ENCODE measurements around the gene NMD3.
"Not testable (repeated sequence)": the region's sequence is repeated elsewhere in the genome, so short reads cannot be mapped to it uniquely, and the experiment has no call there.

NMD3 gene

DNA sequence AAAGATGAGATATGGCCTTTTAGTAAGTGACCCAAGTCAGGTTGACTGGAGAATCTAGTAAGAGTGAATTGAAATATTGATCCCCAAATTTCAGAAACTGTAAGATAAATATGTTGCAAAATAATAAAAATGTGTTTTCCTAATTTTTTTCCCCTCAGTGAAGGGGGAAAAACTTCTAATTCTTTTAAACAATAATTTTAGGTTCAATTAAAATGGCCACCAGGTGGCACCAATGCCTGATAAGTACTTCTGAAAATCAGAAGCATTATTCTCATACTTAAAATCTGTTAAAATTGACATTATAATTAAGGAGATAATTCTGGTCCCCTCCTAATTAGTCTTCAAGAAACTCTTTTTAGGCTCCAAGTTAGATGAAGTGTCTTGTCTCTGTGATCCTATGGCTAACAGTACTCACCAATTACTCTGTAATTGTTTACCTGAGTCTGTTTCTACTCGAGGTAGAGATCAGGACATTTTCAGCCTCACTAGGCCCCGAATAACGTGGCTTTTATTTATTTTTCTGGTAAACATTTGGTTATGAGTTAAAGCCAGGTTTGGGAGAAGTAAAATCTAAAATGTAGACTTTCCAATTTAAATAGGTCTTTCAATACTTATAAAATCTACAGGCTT is 52.6 kb downstream of the NMD3 start:
- H3K27me3 ChIP-seq (ENCODE audit: control insufficient read depth in 1 of 2, insufficient read depth in 2 of 2, low read length in 2 of 2), result no peaks in the 10 kb centered on the region

DNA sequence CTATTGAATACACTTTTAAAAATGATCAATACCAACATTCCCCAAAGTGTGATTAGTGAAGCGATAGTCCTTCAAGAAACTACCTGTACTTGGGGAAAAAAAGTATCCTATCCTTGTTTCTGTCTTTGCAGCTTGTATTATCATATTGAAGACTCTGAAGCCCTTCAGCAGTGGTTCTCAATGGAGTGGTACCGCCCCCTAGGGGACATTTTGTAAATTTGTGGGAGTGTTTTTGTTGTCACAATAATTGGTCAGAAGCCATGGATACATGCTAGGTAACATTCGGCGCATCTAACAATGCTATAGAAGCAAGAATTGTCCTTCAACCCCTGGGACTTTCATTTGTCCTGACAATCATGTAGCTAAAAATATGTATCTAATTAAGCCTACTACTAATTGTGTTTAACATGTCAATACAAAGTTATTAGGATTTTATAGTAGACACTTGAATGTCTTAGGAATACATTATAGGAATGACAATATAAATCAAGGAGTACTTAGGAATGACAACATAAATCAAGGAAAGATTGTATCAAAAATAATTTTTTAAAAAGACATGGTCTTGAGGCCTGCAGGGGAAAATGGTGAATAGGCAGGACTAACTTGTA is 53.7 kb downstream of the NMD3 start:
- H3K9me3 ChIP-seq (ENCODE audit: control insufficient read depth in 1 of 2, low read length in 2 of 2), result peaks cover 2 to 14% of the 10 kb centered on the region in 2 donors
- H3K4me1 ChIP-seq (ENCODE audit: control insufficient read depth in 1 of 2, insufficient read depth in 2 of 2, low read length in 2 of 2), result peaks cover 0 to 6% of the 10 kb centered on the region in 2 donors
- no peaks in the 10 kb centered on the region for H3K36me3 ChIP-seq (ENCODE audit: control insufficient read depth in 1 of 2, insufficient read depth in 2 of 2, low read length in 2 of 2)
- no peak overlapping the region for H3K27ac ChIP-seq (ENCODE audit: low read depth, low read length)
- H3K27me3 ChIP-seq (ENCODE audit: control insufficient read depth in 1 of 2, insufficient read depth in 2 of 2, low read length in 2 of 2), result no peaks in the 10 kb centered on the region
- no peak overlapping the region for H3K9ac ChIP-seq (ENCODE audit: low read depth in 1 of 2, low read length in 2 of 2)
- H3K4me3 ChIP-seq (ENCODE audit: low read depth in 1 of 2, low read length in 2 of 2), result no peak overlapping the region

More for the DNA sequence above, 52.6 kb downstream of the NMD3 start:
- Histone ChIP-seq H3K9me3 (ENCODE audit: control insufficient read depth in 1 of 2, low read length in 2 of 2) (peaks cover 2 to 9% of the 10 kb centered on the region in 2 donors), H3K9ac (ENCODE audit: low read depth in 1 of 2, low read length in 2 of 2) (no peak overlapping the region), H3K4me3 (ENCODE audit: low read depth in 1 of 2, low read length in 2 of 2) (no peak overlapping the region), H3K36me3 (ENCODE audit: control insufficient read depth in 1 of 2, insufficient read depth in 2 of 2, low read length in 2 of 2) (no peaks in the 10 kb centered on the region), H3K4me1 (ENCODE audit: control insufficient read depth in 1 of 2, insufficient read depth in 2 of 2, low read length in 2 of 2) (peaks cover 0 to 6% of the 10 kb centered on the region in 2 donors), H3K27ac (ENCODE audit: low read depth, low read length) (no peak overlapping the region)

DNA sequence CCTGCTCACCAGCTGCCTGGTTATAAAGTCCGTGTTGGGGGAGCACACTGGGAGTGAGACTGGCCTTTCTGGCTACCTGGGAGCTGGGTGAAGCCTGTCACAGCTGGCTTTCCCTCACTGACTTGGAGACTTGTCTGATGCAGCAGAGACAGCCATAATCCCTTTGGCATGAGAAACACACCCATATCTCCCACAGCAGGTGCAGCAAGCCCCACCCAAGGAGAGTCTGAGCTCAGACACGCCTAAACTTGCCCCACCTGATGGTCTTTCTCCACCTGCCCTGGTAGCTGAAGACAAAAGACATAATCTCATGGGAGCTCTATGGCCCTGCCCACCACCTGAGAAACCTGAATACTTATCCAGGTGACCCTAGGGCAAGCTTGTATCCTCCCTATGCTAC is 54.8 kb downstream of the NMD3 start:
- Histone ChIP-seq H3K9me3 (ENCODE audit: control insufficient read depth in 1 of 2, low read length in 2 of 2) (peaks cover 2 to 14% of the 10 kb centered on the region in 2 donors), H3K27me3 (ENCODE audit: control insufficient read depth in 1 of 2, insufficient read depth in 2 of 2, low read length in 2 of 2) (no peaks in the 10 kb centered on the region), H3K9ac (ENCODE audit: low read depth in 1 of 2, low read length in 2 of 2) (no peak overlapping the region), H3K4me3 (ENCODE audit: low read depth in 1 of 2, low read length in 2 of 2) (no peak overlapping the region), H3K4me1 (ENCODE audit: control insufficient read depth in 1 of 2, insufficient read depth in 2 of 2, low read length in 2 of 2) (peaks cover 0 to 6% of the 10 kb centered on the region in 2 donors), H3K27ac (ENCODE audit: low read depth, low read length) (no peak overlapping the region), H3K36me3 (ENCODE audit: control insufficient read depth in 1 of 2, insufficient read depth in 2 of 2, low read length in 2 of 2) (no peaks in the 10 kb centered on the region)

DNA sequence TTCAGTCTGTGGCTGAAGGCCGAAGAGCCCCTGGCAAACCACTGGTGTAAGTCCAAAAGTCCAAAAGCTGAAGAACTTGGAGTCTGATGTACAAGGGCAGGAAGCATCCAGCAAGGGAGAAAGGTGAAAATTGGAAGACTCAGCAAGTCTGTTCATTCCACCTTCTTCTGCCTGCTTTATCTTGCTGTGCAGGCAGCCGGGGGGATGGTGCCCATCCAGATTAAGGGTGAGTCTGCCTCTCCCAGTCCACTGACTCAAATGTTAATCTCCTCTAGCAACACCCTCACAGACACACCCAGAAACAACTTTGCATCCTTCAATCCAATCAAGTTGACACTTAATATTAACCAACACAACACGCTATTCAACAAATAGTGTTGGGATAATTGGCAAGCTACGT is 61.3 kb downstream of the NMD3 start:
- not testable (repeated sequence) for H3K4me1 ChIP-seq (ENCODE audit: control insufficient read depth in 1 of 2, insufficient read depth in 2 of 2, low read length in 2 of 2); H3K36me3 ChIP-seq (ENCODE audit: control insufficient read depth in 1 of 2, insufficient read depth in 2 of 2, low read length in 2 of 2); H3K9ac ChIP-seq (ENCODE audit: low read depth in 1 of 2, low read length in 2 of 2); H3K27me3 ChIP-seq (ENCODE audit: control insufficient read depth in 1 of 2, insufficient read depth in 2 of 2, low read length in 2 of 2); H3K4me3 ChIP-seq (ENCODE audit: low read depth in 1 of 2, low read length in 2 of 2); H3K27ac ChIP-seq (ENCODE audit: low read depth, low read length)
- peaks cover 4 to 14% of the 10 kb centered on the region in 2 donors for H3K9me3 ChIP-seq (ENCODE audit: control insufficient read depth in 1 of 2, low read length in 2 of 2)

DNA sequence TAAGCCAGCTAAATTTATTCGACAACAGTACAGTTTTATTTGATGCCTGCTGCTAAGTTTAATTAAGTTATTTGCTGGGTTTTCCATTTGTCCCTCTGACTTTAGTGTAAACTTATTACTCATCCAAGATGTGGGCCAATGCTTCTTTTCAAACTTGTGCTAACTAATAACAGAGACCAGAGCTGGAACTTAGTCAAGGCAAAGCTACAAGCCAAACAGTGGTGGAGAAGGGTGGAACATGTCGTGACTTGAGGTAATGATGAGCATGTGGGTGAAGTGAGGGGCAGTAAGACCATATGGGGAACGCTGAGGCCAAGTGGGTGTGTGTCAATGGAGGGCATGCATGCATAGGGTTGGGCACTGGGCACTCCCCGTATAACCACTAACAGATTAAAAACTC is 63.9 kb downstream of the NMD3 start:
- no peaks in the 10 kb centered on the region for H3K27me3 ChIP-seq (ENCODE audit: control insufficient read depth in 1 of 2, insufficient read depth in 2 of 2, low read length in 2 of 2)
- H3K9me3 ChIP-seq (ENCODE audit: control insufficient read depth in 1 of 2, low read length in 2 of 2), result peaks cover 0 to 2% of the 10 kb centered on the region in 2 donors
- no peak overlapping the region for H3K27ac ChIP-seq (ENCODE audit: low read depth, low read length)
- no peaks in the 10 kb centered on the region for H3K36me3 ChIP-seq (ENCODE audit: control insufficient read depth in 1 of 2, insufficient read depth in 2 of 2, low read length in 2 of 2)
- no peak overlapping the region for H3K4me3 ChIP-seq (ENCODE audit: low read depth in 1 of 2, low read length in 2 of 2)
- H3K9ac ChIP-seq (ENCODE audit: low read depth in 1 of 2, low read length in 2 of 2), result no peak overlapping the region
- no peaks in the 10 kb centered on the region for H3K4me1 ChIP-seq (ENCODE audit: control insufficient read depth in 1 of 2, insufficient read depth in 2 of 2, low read length in 2 of 2)

DNA sequence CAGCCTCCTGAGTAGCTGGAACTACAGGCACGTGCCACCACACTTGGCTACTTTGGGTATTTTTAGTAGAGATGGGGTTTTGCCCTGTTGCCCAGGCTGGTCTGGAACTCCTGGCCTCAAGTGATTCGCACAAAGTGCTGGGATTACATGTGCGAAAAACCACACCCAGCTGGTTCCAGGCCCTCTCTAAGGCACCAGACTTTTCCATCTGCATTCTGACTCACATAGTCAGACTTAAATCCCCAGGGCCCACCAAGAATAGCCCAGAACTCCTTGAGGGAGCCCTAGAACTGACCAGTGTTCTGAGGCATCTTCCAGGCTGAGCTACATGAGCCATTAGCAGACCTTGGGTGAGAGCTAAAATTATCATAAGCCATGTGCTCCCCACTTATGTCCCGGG is 68.1 kb downstream of the NMD3 start:
- no peak overlapping the region for H3K4me3 ChIP-seq (ENCODE audit: low read depth in 1 of 2, low read length in 2 of 2)
- no peaks in the 10 kb centered on the region for H3K4me1 ChIP-seq (ENCODE audit: control insufficient read depth in 1 of 2, insufficient read depth in 2 of 2, low read length in 2 of 2)
- no peak overlapping the region for H3K27ac ChIP-seq (ENCODE audit: low read depth, low read length)
- no peak overlapping the region for H3K9ac ChIP-seq (ENCODE audit: low read depth in 1 of 2, low read length in 2 of 2)
- peaks cover 0 to 2% of the 10 kb centered on the region in 2 donors for H3K9me3 ChIP-seq (ENCODE audit: control insufficient read depth in 1 of 2, low read length in 2 of 2)
- no peaks in the 10 kb centered on the region for H3K36me3 ChIP-seq (ENCODE audit: control insufficient read depth in 1 of 2, insufficient read depth in 2 of 2, low read length in 2 of 2)
- no peaks in the 10 kb centered on the region for H3K27me3 ChIP-seq (ENCODE audit: control insufficient read depth in 1 of 2, insufficient read depth in 2 of 2, low read length in 2 of 2)

DNA sequence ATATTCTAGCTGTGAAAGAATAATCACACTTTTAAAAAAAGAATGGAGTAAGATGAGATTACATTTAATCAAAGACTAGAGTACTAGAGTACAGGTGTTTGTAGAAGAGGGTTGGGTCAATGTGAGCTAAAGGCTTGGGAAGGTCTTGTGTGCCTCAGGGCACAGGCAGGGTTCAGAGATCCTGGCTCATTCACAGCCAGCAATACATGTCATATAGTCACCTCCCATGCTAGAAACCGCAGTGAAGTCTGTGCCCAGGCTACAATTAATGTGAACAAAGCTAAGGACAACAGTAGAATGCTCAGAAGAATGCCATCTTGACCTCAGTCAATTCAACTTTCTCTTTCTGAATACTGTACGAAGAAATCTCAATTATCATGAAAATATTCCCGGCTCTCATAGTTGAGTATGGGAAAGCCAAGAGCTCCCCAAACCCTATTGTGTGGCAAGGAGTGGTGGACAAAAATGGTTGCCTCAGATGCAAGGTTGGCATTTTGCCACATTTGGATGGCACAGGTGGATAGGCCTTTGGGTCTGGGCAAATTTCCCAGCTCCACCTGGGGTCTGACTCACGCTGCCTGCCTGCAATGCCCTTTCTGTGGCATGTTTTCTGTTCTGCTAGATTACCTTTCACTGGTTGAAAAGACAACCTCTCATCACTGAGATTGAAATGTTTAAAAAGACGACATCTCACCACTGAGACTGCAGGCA is 70.2 kb downstream of the NMD3 start:
- Histone ChIP-seq H3K4me1 (ENCODE audit: control insufficient read depth in 1 of 2, insufficient read depth in 2 of 2, low read length in 2 of 2) (no peaks in the 10 kb centered on the region), H3K4me3 (ENCODE audit: low read depth in 1 of 2, low read length in 2 of 2) (no peak overlapping the region), H3K27me3 (ENCODE audit: control insufficient read depth in 1 of 2, insufficient read depth in 2 of 2, low read length in 2 of 2) (no peaks in the 10 kb centered on the region), H3K36me3 (ENCODE audit: control insufficient read depth in 1 of 2, insufficient read depth in 2 of 2, low read length in 2 of 2) (no peaks in the 10 kb centered on the region), H3K9me3 (ENCODE audit: control insufficient read depth in 1 of 2, low read length in 2 of 2) (no peaks in the 10 kb centered on the region), H3K27ac (ENCODE audit: low read depth, low read length) (no peak overlapping the region), H3K9ac (ENCODE audit: low read depth in 1 of 2, low read length in 2 of 2) (no peak overlapping the region)

DNA sequence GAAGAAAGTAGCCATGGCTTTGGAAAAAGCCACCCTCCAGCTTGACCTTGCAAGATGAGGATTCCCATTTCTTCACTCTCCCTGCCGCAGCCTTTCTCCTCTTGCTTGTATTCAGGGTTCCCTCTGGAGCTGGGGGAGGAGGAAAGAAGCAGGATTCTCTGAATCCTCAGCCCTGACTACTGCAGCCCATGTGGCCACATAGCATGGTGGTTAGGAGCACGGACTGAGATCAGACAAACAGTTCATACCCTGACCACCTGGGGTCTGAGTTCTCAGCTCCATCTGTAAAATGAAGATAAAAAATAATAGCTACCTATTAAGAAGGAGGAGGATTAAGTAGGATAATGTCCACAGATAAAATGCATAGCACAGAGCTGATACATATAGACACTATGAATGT is 72.3 kb downstream of the NMD3 start:
- no peaks in the 10 kb centered on the region for H3K4me1 ChIP-seq (ENCODE audit: control insufficient read depth in 1 of 2, insufficient read depth in 2 of 2, low read length in 2 of 2)
- H3K9me3 ChIP-seq (ENCODE audit: control insufficient read depth in 1 of 2, low read length in 2 of 2), result no peaks in the 10 kb centered on the region

DNA sequence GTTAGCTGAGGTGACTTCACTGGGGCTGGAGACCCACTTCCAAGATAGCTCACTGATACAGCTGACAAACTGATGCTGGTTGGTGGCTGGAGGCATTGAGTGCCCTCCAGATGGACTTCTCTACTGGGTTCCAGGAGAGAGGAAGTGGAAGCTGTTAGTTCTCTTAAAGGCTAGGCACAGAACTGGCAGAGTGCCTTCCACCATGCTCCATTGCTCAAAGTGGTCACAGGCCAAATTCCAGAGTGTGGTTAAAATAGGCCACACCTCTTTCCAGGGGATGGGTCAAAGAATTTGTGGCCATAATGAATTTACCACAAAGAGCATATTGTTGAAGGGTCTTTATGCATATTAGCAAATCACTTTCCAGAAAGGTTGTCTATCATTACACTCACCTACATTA is 74.2 kb downstream of the NMD3 start:
- H3K9me3 ChIP-seq (ENCODE audit: control insufficient read depth in 1 of 2, low read length in 2 of 2), result peaks cover 0 to 4% of the 10 kb centered on the region in 2 donors
- H3K36me3 ChIP-seq (ENCODE audit: control insufficient read depth in 1 of 2, insufficient read depth in 2 of 2, low read length in 2 of 2), result no peaks in the 10 kb centered on the region
- H3K27ac ChIP-seq (ENCODE audit: low read depth, low read length), result no peak overlapping the region
- H3K27me3 ChIP-seq (ENCODE audit: control insufficient read depth in 1 of 2, insufficient read depth in 2 of 2, low read length in 2 of 2), result no peaks in the 10 kb centered on the region
- no peak overlapping the region for H3K4me3 ChIP-seq (ENCODE audit: low read depth in 1 of 2, low read length in 2 of 2)
- H3K4me1 ChIP-seq (ENCODE audit: control insufficient read depth in 1 of 2, insufficient read depth in 2 of 2, low read length in 2 of 2), result no peaks in the 10 kb centered on the region
- no peak overlapping the region for H3K9ac ChIP-seq (ENCODE audit: low read depth in 1 of 2, low read length in 2 of 2)

More for the DNA sequence above, 72.3 kb downstream of the NMD3 start:
- Histone ChIP-seq H3K27ac (ENCODE audit: low read depth, low read length) (no peak overlapping the region), H3K4me3 (ENCODE audit: low read depth in 1 of 2, low read length in 2 of 2) (no peak overlapping the region), H3K27me3 (ENCODE audit: control insufficient read depth in 1 of 2, insufficient read depth in 2 of 2, low read length in 2 of 2) (no peaks in the 10 kb centered on the region), H3K36me3 (ENCODE audit: control insufficient read depth in 1 of 2, insufficient read depth in 2 of 2, low read length in 2 of 2) (no peaks in the 10 kb centered on the region), H3K9ac (ENCODE audit: low read depth in 1 of 2, low read length in 2 of 2) (no peak overlapping the region)

DNA sequence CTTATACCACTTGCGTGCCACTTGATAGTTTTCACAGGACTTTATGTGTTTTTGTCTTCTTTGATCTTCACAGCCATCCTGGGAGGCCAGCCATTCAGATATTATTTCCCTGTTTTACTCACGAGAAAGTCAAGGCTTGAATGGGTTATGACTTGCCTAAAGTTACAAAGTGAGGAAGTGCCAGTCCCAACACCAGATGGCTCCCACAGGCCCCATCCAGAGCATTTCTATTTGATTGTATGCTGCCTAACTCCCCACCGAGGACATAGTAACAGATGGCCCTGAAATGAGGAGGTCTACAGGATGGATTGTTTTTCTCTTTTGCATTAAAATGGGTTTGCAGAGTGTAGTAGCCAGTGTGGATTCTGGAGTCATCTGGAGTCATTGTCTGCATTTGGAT is 75.7 kb downstream of the NMD3 start:
- no peaks in the 10 kb centered on the region for H3K36me3 ChIP-seq (ENCODE audit: control insufficient read depth in 1 of 2, insufficient read depth in 2 of 2, low read length in 2 of 2)
- H3K27me3 ChIP-seq (ENCODE audit: control insufficient read depth in 1 of 2, insufficient read depth in 2 of 2, low read length in 2 of 2), result no peaks in the 10 kb centered on the region
- no peak overlapping the region for H3K9ac ChIP-seq (ENCODE audit: low read depth in 1 of 2, low read length in 2 of 2)
- H3K27ac ChIP-seq (ENCODE audit: low read depth, low read length), result no peak overlapping the region
- no peaks in the 10 kb centered on the region for H3K4me1 ChIP-seq (ENCODE audit: control insufficient read depth in 1 of 2, insufficient read depth in 2 of 2, low read length in 2 of 2)
- H3K4me3 ChIP-seq (ENCODE audit: low read depth in 1 of 2, low read length in 2 of 2), result no peak overlapping the region
- peaks cover 0 to 4% of the 10 kb centered on the region in 2 donors for H3K9me3 ChIP-seq (ENCODE audit: control insufficient read depth in 1 of 2, low read length in 2 of 2)
